HepG2 (cell line): ENCODE data around the gene CC2D1A. TPM values are rescaled to one million over a fixed set of nuclear protein-coding genes. Genes with fewer than 3 reads are reported as not detected.

Experiments used
- CCAR2 ChIP-seq: fragments of 200-400 bp; formaldehyde crosslinking; optimal IDR thresholded peaks from 2 replicates; pipeline ENCODE3; 2018; ENCODE audit warnings: low read depth, mild to moderate bottlenecking, low read length, moderate library complexity
- DMAP1 ChIP-seq: IDR thresholded peaks from 2 replicates; pipeline ENCODE4 v1.6.1; 2016
- ETV6 ChIP-seq: sonication (generic); formaldehyde crosslinking; conservative IDR thresholded peaks from 2 replicates; pipeline ENCODE4 v1.4.0; 2020; ENCODE audit warnings: missing genetic modification reagents
- KMT2A ChIP-seq: sonication (generic); formaldehyde crosslinking; IDR thresholded peaks from 2 replicates; pipeline ENCODE4 v1.4.0; 2020; ENCODE audit warnings: missing genetic modification reagents
- ONECUT2 ChIP-seq: sonication (generic); formaldehyde crosslinking; IDR thresholded peaks from 2 replicates; pipeline ENCODE4 v1.4.0; 2020; ENCODE audit warnings: missing genetic modification reagents
- POGZ ChIP-seq: sonication (generic); formaldehyde crosslinking; IDR thresholded peaks from 2 replicates; pipeline ENCODE4 v1.4.0; 2020; ENCODE audit warnings: mild to moderate bottlenecking, missing genetic modification reagents
- ZNF235 ChIP-seq: sonication (generic); formaldehyde crosslinking; IDR thresholded peaks from 2 replicates; pipeline ENCODE4 v1.8.1; 2023; ENCODE audit warnings: mild to moderate bottlenecking, missing genetic modification reagents, borderline replicate concordance
- ZNF33A ChIP-seq: sonication (generic); formaldehyde crosslinking; IDR thresholded peaks from 2 replicates; pipeline ENCODE4 v1.5.1; 2020; ENCODE audit warnings: missing genetic modification reagents, mild to moderate bottlenecking, moderate library complexity, borderline replicate concordance
- ZNF615 ChIP-seq: sonication (generic); formaldehyde crosslinking; IDR thresholded peaks from 2 replicates; pipeline ENCODE4 v1.5.0; 2020; ENCODE audit warnings: mild to moderate bottlenecking, missing genetic modification reagents, borderline replicate concordance
- polyA plus RNA-seq, 8 experiments: library from polyadenylated mRNA; depleted of rRNA in 3 of 8; stranded (reverse) in 7 of 8; unstranded in 1 of 8; fragments of >200 nt; fragmentation: Illumina TruSeq in 4 of 8; extraction: Trizol in 4 of 8; gene quantifications; 2 replicates each; pipeline versions ENCODE4 v1.2.1 to v1.2.3, GENCODE V29; 2011 to 2016; ENCODE audit warnings: low read depth in 4 of 8, missing spikeins in 1 of 8, mixed read lengths in 1 of 8; ENCODE audit not compliant: insufficient read depth in 1 of 8
- total RNA-seq, 5 experiments: library from RNA; depleted of rRNA; stranded (reverse); fragments of >200 nt; fragmentation: Illumina TruSeq; extraction: Trizol; gene quantifications; 2 replicates each; pipeline ENCODE4 v1.2.3, GENCODE V29; 2016; ENCODE audit warnings: low read depth in 1 of 5
- TF ChIP-seq, protein P1 (sequence below): IDR thresholded peaks from 2 replicates; pipeline ENCODE4 v1.6.1; 2016; ENCODE audit warnings: low read depth, missing genetic modification reagents, missing compliant biosample characterization
- TF ChIP-seq, protein P2 (sequence below): IDR thresholded peaks from 2 replicates; pipeline ENCODE4 v1.6.1; 2016; ENCODE audit warnings: control low read depth
- TF ChIP-seq, protein P3 (sequence below): sonication (generic); formaldehyde crosslinking; IDR thresholded peaks from 2 replicates; pipeline ENCODE4 v1.5.0; 2020; ENCODE audit warnings: mild to moderate bottlenecking, low read depth, missing genetic modification reagents, borderline replicate concordance
- TF ChIP-seq, protein P4 (sequence below): sonication (generic); formaldehyde crosslinking; IDR thresholded peaks from 2 replicates; pipeline ENCODE4 v1.8.1; 2023; ENCODE audit warnings: mild to moderate bottlenecking, moderate library complexity, missing genetic modification reagents
- TF ChIP-seq, protein P5 (sequence below): IDR thresholded peaks from 2 replicates; pipeline ENCODE4 v1.6.1; 2016; ENCODE audit warnings: missing genetic modification reagents, missing compliant biosample characterization
- TF ChIP-seq, protein P6 (sequence below): sonication (generic); formaldehyde crosslinking; IDR thresholded peaks from 2 replicates; pipeline ENCODE4 v1.4.0; 2020; ENCODE audit warnings: mild to moderate bottlenecking, missing genetic modification reagents
- TF ChIP-seq, protein P7 (sequence below): fragments of 450-650 bp; IDR thresholded peaks from 2 replicates; pipeline ENCODE4 v1.6.1; 2016

CC2D1A gene
- total and polyA plus RNA-seq, 2 of the 13 experiments (the other 11 are each of a cell fraction or from before 2014, with no cell fraction given) = 9.7 to 11.5 TPM

DNA sequence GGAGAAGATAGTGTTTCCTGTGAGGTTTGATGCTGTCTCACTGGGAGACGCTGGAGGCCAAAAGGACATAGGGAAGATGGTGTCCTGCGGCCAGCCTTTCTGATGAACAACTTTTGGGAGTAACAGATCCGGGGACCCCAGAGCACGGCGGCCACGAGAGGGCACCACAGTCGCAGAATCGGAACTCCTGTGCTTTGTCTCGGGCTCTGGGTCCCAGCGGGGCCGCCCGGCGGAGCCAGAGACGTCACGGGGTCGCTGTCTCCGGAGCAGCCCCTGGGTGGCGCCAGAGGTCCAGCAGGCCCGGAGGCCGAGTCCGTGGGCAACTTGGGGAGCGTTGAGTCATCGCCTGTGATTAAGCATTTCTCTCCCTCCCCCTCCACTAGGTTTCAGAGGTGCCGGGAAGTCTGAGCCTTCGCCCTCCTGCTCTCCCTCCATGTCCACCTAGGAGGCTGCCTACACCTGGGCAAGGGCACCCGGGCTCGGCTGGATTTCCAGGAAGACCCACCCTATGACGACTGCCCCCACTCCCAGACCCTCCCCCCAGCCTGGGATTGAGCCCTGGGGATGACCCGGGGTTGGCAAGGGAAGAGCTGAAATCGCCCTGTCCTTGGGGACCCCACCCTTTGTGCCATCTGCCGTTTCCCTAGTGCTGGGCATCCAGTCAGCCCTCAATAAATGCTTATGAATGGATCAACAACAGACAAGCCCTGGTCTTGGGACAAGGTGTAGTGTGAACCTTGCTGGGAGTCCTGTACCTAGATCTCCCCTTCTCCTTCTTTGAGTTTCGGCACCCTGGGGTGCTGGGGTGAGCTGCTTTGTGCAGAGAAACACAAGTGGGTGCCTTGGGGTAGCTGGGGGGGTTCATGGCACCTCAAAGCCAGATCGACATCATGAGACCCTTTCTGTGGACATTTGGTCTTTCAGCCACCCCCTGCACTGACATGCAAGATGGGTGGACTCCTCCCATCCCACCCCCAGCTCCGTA, 25.6 kb upstream of the CC2D1A start (continued):
- TF ChIP-seq, protein P1, sequence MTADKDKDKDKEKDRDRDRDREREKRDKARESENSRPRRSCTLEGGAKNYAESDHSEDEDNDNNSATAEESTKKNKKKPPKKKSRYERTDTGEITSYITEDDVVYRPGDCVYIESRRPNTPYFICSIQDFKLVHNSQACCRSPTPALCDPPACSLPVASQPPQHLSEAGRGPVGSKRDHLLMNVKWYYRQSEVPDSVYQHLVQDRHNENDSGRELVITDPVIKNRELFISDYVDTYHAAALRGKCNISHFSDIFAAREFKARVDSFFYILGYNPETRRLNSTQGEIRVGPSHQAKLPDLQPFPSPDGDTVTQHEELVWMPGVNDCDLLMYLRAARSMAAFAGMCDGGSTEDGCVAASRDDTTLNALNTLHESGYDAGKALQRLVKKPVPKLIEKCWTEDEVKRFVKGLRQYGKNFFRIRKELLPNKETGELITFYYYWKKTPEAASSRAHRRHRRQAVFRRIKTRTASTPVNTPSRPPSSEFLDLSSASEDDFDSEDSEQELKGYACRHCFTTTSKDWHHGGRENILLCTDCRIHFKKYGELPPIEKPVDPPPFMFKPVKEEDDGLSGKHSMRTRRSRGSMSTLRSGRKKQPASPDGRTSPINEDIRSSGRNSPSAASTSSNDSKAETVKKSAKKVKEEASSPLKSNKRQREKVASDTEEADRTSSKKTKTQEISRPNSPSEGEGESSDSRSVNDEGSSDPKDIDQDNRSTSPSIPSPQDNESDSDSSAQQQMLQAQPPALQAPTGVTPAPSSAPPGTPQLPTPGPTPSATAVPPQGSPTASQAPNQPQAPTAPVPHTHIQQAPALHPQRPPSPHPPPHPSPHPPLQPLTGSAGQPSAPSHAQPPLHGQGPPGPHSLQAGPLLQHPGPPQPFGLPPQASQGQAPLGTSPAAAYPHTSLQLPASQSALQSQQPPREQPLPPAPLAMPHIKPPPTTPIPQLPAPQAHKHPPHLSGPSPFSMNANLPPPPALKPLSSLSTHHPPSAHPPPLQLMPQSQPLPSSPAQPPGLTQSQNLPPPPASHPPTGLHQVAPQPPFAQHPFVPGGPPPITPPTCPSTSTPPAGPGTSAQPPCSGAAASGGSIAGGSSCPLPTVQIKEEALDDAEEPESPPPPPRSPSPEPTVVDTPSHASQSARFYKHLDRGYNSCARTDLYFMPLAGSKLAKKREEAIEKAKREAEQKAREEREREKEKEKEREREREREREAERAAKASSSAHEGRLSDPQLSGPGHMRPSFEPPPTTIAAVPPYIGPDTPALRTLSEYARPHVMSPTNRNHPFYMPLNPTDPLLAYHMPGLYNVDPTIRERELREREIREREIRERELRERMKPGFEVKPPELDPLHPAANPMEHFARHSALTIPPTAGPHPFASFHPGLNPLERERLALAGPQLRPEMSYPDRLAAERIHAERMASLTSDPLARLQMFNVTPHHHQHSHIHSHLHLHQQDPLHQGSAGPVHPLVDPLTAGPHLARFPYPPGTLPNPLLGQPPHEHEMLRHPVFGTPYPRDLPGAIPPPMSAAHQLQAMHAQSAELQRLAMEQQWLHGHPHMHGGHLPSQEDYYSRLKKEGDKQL (CRISPR knock-in tag) = no peak
- TF ChIP-seq, protein P2, sequence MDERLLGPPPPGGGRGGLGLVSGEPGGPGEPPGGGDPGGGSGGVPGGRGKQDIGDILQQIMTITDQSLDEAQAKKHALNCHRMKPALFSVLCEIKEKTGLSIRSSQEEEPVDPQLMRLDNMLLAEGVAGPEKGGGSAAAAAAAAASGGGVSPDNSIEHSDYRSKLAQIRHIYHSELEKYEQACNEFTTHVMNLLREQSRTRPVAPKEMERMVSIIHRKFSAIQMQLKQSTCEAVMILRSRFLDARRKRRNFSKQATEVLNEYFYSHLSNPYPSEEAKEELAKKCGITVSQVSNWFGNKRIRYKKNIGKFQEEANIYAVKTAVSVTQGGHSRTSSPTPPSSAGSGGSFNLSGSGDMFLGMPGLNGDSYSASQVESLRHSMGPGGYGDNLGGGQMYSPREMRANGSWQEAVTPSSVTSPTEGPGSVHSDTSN (CRISPR knock-in tag) = no peak
- TF ChIP-seq DMAP1 (CRISPR knock-in tag) (no peak; the same call in 1 of the 2 replicates), POGZ (peak; percentile 59; the same call in 1 of the 2 replicates), CCAR2 (no peak), ETV6 (CRISPR knock-in tag) (no peak), KMT2A (CRISPR knock-in tag) (peak; percentile 34; the same call in 1 of the 2 replicates), ZNF33A (CRISPR knock-in tag) (no peak), ZNF235 (CRISPR knock-in tag) (peak; percentile 44; the same call in 1 of the 2 replicates), ZNF615 (CRISPR knock-in tag) (no peak), ONECUT2 (CRISPR knock-in tag) (no peak)
- TF ChIP-seq, protein P3, sequence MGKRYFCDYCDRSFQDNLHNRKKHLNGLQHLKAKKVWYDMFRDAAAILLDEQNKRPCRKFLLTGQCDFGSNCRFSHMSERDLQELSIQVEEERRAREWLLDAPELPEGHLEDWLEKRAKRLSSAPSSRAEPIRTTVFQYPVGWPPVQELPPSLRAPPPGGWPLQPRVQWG = no peak
- TF ChIP-seq, protein P4, sequence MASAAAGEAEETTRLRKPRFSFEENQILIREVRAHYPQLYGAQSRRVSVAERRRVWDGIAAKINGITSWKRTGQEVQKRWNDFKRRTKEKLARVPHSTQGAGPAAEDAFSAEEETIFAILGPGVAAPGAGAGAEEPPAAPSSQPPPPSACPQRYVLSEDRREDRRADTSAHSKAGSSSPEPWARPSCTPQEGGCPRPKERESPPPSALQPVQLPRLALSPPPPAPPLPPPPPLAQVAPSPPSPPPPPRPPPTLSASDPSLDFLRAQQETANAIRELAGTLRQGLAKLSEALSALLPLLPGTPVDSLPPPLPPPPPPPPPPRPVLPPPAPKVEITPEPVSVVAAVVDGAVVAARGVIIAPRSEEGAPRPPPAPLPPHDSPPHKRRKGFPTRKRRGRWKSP (CRISPR knock-in tag) = peak; percentile 68; the same call in 1 of the 2 replicates
- TF ChIP-seq, protein P5, sequence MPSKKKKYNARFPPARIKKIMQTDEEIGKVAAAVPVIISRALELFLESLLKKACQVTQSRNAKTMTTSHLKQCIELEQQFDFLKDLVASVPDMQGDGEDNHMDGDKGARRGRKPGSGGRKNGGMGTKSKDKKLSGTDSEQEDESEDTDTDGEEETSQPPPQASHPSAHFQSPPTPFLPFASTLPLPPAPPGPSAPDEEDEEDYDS (CRISPR knock-in tag) = peak; percentile 66
- TF ChIP-seq, protein P6, sequence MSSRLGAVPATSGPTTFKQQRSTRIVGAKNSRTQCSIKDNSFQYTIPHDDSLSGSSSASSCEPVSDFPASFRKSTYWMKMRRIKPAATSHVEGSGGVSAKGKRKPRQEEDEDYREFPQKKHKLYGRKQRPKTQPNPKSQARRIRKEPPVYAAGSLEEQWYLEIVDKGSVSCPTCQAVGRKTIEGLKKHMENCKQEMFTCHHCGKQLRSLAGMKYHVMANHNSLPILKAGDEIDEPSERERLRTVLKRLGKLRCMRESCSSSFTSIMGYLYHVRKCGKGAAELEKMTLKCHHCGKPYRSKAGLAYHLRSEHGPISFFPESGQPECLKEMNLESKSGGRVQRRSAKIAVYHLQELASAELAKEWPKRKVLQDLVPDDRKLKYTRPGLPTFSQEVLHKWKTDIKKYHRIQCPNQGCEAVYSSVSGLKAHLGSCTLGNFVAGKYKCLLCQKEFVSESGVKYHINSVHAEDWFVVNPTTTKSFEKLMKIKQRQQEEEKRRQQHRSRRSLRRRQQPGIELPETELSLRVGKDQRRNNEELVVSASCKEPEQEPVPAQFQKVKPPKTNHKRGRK (CRISPR knock-in tag) = no peak
- TF ChIP-seq, protein P7, sequence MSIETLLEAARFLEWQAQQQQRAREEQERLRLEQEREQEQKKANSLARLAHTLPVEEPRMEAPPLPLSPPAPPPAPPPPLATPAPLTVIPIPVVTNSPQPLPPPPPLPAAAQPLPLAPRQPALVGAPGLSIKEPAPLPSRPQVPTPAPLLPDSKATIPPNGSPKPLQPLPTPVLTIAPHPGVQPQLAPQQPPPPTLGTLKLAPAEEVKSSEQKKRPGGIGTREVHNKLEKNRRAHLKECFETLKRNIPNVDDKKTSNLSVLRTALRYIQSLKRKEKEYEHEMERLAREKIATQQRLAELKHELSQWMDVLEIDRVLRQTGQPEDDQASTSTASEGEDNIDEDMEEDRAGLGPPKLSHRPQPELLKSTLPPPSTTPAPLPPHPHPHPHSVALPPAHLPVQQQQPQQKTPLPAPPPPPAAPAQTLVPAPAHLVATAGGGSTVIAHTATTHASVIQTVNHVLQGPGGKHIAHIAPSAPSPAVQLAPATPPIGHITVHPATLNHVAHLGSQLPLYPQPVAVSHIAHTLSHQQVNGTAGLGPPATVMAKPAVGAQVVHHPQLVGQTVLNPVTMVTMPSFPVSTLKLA = no peak
